HepG2 (cell line): Measurements from ENCODE around the gene CHN2.

ENCODE experiments used
- ATF3 ChIP-seq: sonication (generic); formaldehyde crosslinking; IDR thresholded peaks from 2 replicates; pipeline ENCODE4 v1.4.0; 2020; ENCODE audit warnings: missing genetic modification reagents
- KLF16 ChIP-seq, 2 experiments: sonication (generic) in 1 of 2; formaldehyde crosslinking in 1 of 2; IDR thresholded peaks; 2 replicates each; pipeline versions ENCODE4 v1.6.1 to v1.8.0; 2016 to 2023; ENCODE audit warnings: missing genetic modification reagents in 2 of 2, missing compliant biosample characterization in 1 of 2
- POLR2AphosphoS5 ChIP-seq: IDR thresholded peaks from 2 replicates; pipeline ENCODE4 v1.6.1; 2012; ENCODE audit warnings: low read depth, low read length
- RAD21 ChIP-seq: fragments of 450-650 bp; formaldehyde crosslinking; IDR thresholded peaks from 2 replicates; pipeline ENCODE4 v1.5.0; 2020; ENCODE audit warnings: mild to moderate bottlenecking
- REPIN1 ChIP-seq: sonication (generic); formaldehyde crosslinking; IDR thresholded peaks from 2 replicates; pipeline ENCODE4 v1.8.0; 2022; ENCODE audit warnings: missing genetic modification reagents, low read depth, mild to moderate bottlenecking, borderline replicate concordance
- SIN3A ChIP-seq: IDR thresholded peaks from 2 replicates; pipeline ENCODE4 v1.6.1; 2011; ENCODE audit warnings: low read depth, mild to moderate bottlenecking, control low read depth, low read length, borderline replicate concordance
- ZNF30 ChIP-seq: sonication (generic); formaldehyde crosslinking; IDR thresholded peaks from 2 replicates; pipeline ENCODE4 v1.5.0; 2020; ENCODE audit warnings: mild to moderate bottlenecking, missing genetic modification reagents
- ZNF747 ChIP-seq: sonication (generic); formaldehyde crosslinking; IDR thresholded peaks from 2 replicates; pipeline ENCODE4 v1.8.1; 2023; ENCODE audit warnings: missing genetic modification reagents, mild to moderate bottlenecking, borderline replicate concordance
- TF ChIP-seq, protein P1 (sequence below): sonication (generic); formaldehyde crosslinking; conservative IDR thresholded peaks from 2 replicates; pipeline ENCODE4 v1.4.0; 2020; ENCODE audit warnings: missing genetic modification reagents
- TF ChIP-seq, protein P2 (sequence below): sonication (generic); formaldehyde crosslinking; IDR thresholded peaks from 2 replicates; pipeline ENCODE4 v1.8.1; 2023; ENCODE audit warnings: missing genetic modification reagents, inconsistent platforms, borderline replicate concordance

- TF ChIP-seq, protein P1, sequence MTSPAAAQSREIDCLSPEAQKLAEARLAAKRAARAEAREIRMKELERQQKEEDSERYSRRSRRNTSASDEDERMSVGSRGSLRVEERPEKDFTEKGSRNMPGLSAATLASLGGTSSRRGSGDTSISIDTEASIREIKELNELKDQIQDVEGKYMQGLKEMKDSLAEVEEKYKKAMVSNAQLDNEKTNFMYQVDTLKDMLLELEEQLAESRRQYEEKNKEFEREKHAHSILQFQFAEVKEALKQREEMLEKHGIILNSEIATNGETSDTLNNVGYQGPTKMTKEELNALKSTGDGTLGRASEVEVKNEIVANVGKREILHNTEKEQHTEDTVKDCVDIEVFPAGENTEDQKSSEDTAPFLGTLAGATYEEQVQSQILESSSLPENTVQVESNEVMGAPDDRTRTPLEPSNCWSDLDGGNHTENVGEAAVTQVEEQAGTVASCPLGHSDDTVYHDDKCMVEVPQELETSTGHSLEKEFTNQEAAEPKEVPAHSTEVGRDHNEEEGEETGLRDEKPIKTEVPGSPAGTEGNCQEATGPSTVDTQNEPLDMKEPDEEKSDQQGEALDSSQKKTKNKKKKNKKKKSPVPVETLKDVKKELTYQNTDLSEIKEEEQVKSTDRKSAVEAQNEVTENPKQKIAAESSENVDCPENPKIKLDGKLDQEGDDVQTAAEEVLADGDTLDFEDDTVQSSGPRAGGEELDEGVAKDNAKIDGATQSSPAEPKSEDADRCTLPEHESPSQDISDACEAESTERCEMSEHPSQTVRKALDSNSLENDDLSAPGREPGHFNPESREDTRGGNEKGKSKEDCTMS (CRISPR knock-in tag) = no peak
- TF ChIP-seq ATF3 = no peak
- TF ChIP-seq REPIN1 = no peak
- no peak for TF ChIP-seq ZNF747 (CRISPR knock-in tag)
- no peak for TF ChIP-seq RAD21 (CRISPR knock-in tag)
- TF ChIP-seq SIN3A = no peak
- no peak for TF ChIP-seq KLF16 (CRISPR knock-in tag; IDR thresholded peaks at IDR 0.05)
- TF ChIP-seq, protein P2, sequence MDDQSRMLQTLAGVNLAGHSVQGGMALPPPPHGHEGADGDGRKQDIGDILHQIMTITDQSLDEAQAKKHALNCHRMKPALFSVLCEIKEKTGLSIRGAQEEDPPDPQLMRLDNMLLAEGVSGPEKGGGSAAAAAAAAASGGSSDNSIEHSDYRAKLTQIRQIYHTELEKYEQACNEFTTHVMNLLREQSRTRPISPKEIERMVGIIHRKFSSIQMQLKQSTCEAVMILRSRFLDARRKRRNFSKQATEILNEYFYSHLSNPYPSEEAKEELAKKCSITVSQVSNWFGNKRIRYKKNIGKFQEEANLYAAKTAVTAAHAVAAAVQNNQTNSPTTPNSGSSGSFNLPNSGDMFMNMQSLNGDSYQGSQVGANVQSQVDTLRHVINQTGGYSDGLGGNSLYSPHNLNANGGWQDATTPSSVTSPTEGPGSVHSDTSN = no peak
- no peak for TF ChIP-seq ZNF30 (CRISPR knock-in tag)
- TF ChIP-seq POLR2AphosphoS5 = no peak
Measured at GRCh38 chr7:29467193-29467926, 272.8 kb downstream of the CHN2 start.
